ENCODE measurements around the gene S100A14.
A peak's percentile ranks its signal among the peaks of the same experiment; 100 is the strongest.

Gene S100A14

GRCh38 chr1:153608089-153608682 lies 7.9 kb downstream of the S100A14 start:
- no peak for DNase-seq (ENCODE audit: low spot score)
- Histone ChIP-seq H3K27ac (peak overlapping the region; percentile 80 to 97), H3K4me3 (peak overlapping the region; percentile 86)
- TF ChIP-seq CTCF (IDR thresholded peaks at IDR 0.05): no peak

GRCh38 chr1:153607381-153607780 lies 8.7 kb downstream of the S100A14 start:
- Histone ChIP-seq H3K27ac (peak overlapping the region; percentile 80 to 97), H3K4me3 (peak overlapping the region; percentile 86)
- no peak for DNase-seq (ENCODE audit: low spot score)
- TF ChIP-seq CTCF (IDR thresholded peaks at IDR 0.05): no peak

GRCh38 chr1:153606194-153606593 lies 9.9 kb downstream of the S100A14 start:
- no peak for TF ChIP-seq CTCF (IDR thresholded peaks at IDR 0.05)
- H3K4me3 ChIP-seq: no peak overlapping the region
- H3K27ac ChIP-seq: no peak overlapping the region
- no peak for DNase-seq (ENCODE audit: low spot score)

GRCh38 chr1:153602749-153603148 lies 13.4 kb downstream of the S100A14 start:
- H3K4me3 ChIP-seq: no peak overlapping the region
- H3K27ac ChIP-seq: no peak overlapping the region
- no peak for DNase-seq (ENCODE audit: low spot score)

GRCh38 chr1:153599847-153600246 lies 16.3 kb downstream of the S100A14 start:
- no peak for DNase-seq (ENCODE audit: low spot score)
- Histone ChIP-seq H3K4me3 (no peak overlapping the region), H3K27ac (no peak overlapping the region)
- TF ChIP-seq CTCF (IDR thresholded peaks at IDR 0.05): no peak

More at GRCh38 chr1:153602749-153603148, 13.4 kb downstream of the S100A14 start:
- TF ChIP-seq CTCF (IDR thresholded peaks at IDR 0.05): no peak

GRCh38 chr1:153598309-153599172 lies 17.6 kb downstream of the S100A14 start:
- TF ChIP-seq CTCF (IDR thresholded peaks at IDR 0.05): no peak
- Histone ChIP-seq H3K27ac (no peak overlapping the region), H3K4me3 (no peak overlapping the region)
- no peak for DNase-seq (ENCODE audit: low spot score)

GRCh38 chr1:153597206-153597605 lies 18.9 kb downstream of the S100A14 start:
- Histone ChIP-seq H3K27ac (no peak overlapping the region), H3K4me3 (no peak overlapping the region)
- TF ChIP-seq CTCF (IDR thresholded peaks at IDR 0.05): no peak
- no peak for DNase-seq (ENCODE audit: low spot score)

Data from coronary artery (tissue), 2 donors.